Measurements from ENCODE around the gene ERLIN1.

The ERLIN1 gene

GRCh38 chr10:100138921-100139496, 46.8 kb downstream of the ERLIN1 start:
- no peak overlapping the region for H3K4me3 ChIP-seq (ENCODE audit: low read length)
- DNase-seq (ENCODE audit: low read depth): no peak
- no peak for TF ChIP-seq CTCF (conservative IDR thresholded peaks at IDR 0.05; ENCODE audit: low read depth, low read length)

GRCh38 chr10:100135486-100135885, 50.3 kb downstream of the ERLIN1 start:
- H3K4me3 ChIP-seq (ENCODE audit: low read length): no peak overlapping the region
- DNase-seq (ENCODE audit: low read depth): no peak
- TF ChIP-seq CTCF (conservative IDR thresholded peaks at IDR 0.05; ENCODE audit: low read depth, low read length): no peak

- no peak overlapping the region for H3K4me3 ChIP-seq (ENCODE audit: low read length)
- TF ChIP-seq CTCF (conservative IDR thresholded peaks at IDR 0.05; ENCODE audit: low read depth, low read length): no peak
- DNase-seq (ENCODE audit: low read depth): no peak
Observed at GRCh38 chr10:100133801-100134200, 52.0 kb downstream of the ERLIN1 start.

DNA sequence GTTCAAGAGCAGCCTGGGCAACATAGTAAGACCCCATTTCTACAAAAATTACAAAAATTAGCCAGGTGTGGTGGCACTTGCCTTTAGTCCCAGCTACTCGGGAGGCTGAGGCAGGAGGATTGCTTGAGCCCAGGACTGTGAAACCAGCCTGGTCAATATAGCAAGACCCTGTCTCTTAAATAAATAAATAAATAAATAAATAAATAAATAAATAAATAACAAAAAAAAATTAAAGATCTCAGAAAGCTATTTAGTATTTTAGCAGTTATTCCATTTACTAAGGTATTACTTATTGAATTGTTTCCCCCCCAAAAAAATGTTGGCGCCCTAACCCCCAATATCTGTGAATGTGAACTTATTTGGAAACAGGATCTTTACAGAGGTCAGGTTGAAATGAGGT, 53.4 kb downstream of the ERLIN1 start:
- DNase-seq (ENCODE audit: low read depth): no peak
- H3K4me3 ChIP-seq (ENCODE audit: low read length): no peak overlapping the region
- no peak for TF ChIP-seq CTCF (conservative IDR thresholded peaks at IDR 0.05; ENCODE audit: low read depth, low read length)

- TF ChIP-seq CTCF (conservative IDR thresholded peaks at IDR 0.05; ENCODE audit: low read depth, low read length): no peak
- H3K4me3 ChIP-seq (ENCODE audit: low read length): no peak overlapping the region
- no peak for DNase-seq (ENCODE audit: low read depth)
Observed at GRCh38 chr10:100131571-100131970, 54.3 kb downstream of the ERLIN1 start.

- DNase-seq (ENCODE audit: low read depth): no peak
- H3K4me3 ChIP-seq (ENCODE audit: low read length): no peak overlapping the region
- TF ChIP-seq CTCF (conservative IDR thresholded peaks at IDR 0.05; ENCODE audit: low read depth, low read length): no peak
Observed at GRCh38 chr10:100130831-100131230, 55.0 kb downstream of the ERLIN1 start.

- TF ChIP-seq CTCF (conservative IDR thresholded peaks at IDR 0.05; ENCODE audit: low read depth, low read length): no peak
- no peak for DNase-seq (ENCODE audit: low read depth)
Observed at GRCh38 chr10:100129424-100129823, 56.4 kb downstream of the ERLIN1 start.

More at GRCh38 chr10:100129424-100129823, 56.4 kb downstream of the ERLIN1 start:
- no peak overlapping the region for H3K4me3 ChIP-seq (ENCODE audit: low read length)

Measured in retinal pigment epithelial cell (primary cell).